SU-DHL-6 (cell line): ENCODE results near the gene PAF1.

Source experiments
- CTCF ChIP-seq: fragments of 200-600 bp; sonication (generic); IDR thresholded peaks from one replicate; pipeline ENCODE4 v1.5.1; 2017; ENCODE audit warnings: antibody characterized with exemption, mild to moderate bottlenecking, low read length, moderate library complexity; ENCODE audit not compliant: insufficient read depth, poor library complexity, severe bottlenecking
- EZH2phosphoT487 ChIP-seq: fragments of 200-600 bp; sonication (generic), shearing (Covaris generic); conservative IDR thresholded peaks from 2 replicates; pipeline ENCODE4 v1.6.1; 2018; ENCODE audit warnings: mild to moderate bottlenecking, antibody characterized with exemption, low read length, moderate library complexity, mixed read lengths

GRCh38 chr19:39347332-39348164 is 43.4 kb downstream of the PAF1 start:
- no peak for TF ChIP-seq CTCF
- no peak for TF ChIP-seq EZH2phosphoT487
